ENCODE results near the gene RPS6KA2.

GRCh38 chr6:166424431-166424830 lies 202.6 kb downstream of the RPS6KA2 start:
- TF ChIP-seq CTCF (IDR thresholded peaks at IDR 0.05) (no peak), POLR2A (IDR thresholded peaks at IDR 0.05) (no peak)
